ENCODE data around the gene GZF1.

DNA sequence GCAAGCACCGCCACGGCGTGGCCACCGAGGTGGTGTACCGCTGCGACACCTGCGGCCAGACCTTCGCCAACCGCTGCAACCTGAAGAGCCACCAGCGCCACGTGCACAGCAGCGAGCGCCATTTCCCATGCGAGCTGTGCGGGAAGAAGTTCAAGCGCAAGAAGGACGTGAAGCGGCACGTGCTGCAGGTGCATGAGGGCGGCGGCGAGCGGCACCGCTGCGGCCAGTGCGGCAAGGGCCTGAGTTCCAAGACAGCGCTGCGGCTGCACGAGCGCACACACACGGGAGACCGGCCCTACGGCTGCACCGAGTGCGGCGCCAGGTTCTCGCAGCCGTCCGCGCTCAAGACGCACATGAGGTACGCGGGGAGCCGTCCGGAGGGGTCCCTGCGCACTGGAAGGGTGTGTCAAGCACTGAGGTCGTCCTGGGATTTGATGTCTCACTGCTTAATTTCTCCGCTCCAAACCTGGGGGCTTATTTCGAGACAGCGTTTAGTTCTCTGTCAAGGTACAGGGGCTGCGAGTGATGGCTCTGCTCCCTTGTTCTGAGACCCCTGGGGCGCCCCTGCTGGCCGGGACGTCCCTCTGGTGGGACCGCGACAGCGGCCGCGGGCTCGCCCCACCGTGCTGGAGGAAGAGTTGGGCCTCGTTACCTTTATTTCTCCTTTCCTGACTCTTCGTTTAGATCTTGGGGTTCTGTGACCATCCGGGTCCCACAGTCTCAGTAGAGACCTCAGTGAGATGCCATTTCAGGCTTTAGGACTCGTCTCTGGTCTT lies 3.6 kb downstream of the GZF1 start:
- TF ChIP-seq GABPA (IDR thresholded peaks at IDR 0.05 in 1 of 2, conservative IDR thresholded peaks at IDR 0.05 in 1 of 2) (no peak), TAF1 (conservative IDR thresholded peaks at IDR 0.05) (no peak), MAX (IDR thresholded peaks at IDR 0.05) (no peak)
- TF ChIP-seq, protein P1, sequence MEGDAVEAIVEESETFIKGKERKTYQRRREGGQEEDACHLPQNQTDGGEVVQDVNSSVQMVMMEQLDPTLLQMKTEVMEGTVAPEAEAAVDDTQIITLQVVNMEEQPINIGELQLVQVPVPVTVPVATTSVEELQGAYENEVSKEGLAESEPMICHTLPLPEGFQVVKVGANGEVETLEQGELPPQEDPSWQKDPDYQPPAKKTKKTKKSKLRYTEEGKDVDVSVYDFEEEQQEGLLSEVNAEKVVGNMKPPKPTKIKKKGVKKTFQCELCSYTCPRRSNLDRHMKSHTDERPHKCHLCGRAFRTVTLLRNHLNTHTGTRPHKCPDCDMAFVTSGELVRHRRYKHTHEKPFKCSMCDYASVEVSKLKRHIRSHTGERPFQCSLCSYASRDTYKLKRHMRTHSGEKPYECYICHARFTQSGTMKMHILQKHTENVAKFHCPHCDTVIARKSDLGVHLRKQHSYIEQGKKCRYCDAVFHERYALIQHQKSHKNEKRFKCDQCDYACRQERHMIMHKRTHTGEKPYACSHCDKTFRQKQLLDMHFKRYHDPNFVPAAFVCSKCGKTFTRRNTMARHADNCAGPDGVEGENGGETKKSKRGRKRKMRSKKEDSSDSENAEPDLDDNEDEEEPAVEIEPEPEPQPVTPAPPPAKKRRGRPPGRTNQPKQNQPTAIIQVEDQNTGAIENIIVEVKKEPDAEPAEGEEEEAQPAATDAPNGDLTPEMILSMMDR (IDR thresholded peaks at IDR 0.05; ENCODE audit: low read depth, low read length, missing input control), result no peak

All from liver (tissue), 3 donors.